ENCODE measurements around the gene SUPV3L1.
"Not testable (repeated sequence)": the region's sequence is repeated elsewhere in the genome, so short reads cannot be mapped to it uniquely, and the experiment has no call there.

The SUPV3L1 gene

DNA sequence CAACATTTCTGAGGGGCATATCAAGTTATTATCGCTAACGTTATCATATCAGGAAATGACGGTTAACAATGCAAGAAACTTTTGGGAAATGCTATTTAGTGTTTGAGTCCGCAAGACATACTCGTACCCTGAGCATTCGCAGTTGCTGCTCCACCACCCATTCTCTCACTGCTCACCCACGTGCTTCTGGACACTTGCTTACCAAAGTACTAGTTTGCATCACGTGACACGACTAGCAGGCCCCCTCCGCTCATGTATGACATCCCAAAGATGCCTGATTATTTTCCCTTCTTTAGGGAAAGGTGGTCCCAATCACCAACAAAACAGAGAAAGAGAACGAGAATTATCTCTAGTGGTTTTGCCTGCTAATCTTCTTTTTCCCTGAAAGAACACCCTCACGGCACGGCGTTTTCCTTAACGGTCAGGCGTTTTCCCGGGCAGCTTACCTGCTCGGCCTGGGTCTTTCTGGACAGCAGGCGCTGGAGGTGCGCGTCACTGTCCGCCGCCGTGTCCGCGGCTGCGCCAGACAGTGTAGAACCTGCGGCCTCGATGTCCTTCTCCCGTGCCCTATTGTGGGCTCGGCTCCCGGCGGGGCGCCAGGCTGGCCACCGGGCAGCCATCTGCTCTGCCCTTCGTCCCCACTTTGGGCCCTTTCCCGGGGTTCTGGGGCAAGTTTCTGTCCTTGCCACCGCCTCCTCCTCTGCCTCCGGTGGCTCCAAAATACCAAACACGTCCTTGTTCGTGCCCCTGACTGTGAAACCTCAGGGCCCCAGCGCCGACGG lies at the start of gene SUPV3L1:
Gene SUPV3L1 (plus strand): TSS at position 492 of the 782 bp plus-strand sequence. CDS start 58 bp downstream, at position 550.
- FAIRE-seq (peak; percentile 71), DNase-seq (ENCODE audit: low spot score) (peak; percentile 95)

- FAIRE-seq (no peak), DNase-seq (ENCODE audit: low spot score) (no peak)
These were observed 49.8 kb upstream of the SUPV3L1 start for GRCh38 chr10:69130251-69130650.

DNA sequence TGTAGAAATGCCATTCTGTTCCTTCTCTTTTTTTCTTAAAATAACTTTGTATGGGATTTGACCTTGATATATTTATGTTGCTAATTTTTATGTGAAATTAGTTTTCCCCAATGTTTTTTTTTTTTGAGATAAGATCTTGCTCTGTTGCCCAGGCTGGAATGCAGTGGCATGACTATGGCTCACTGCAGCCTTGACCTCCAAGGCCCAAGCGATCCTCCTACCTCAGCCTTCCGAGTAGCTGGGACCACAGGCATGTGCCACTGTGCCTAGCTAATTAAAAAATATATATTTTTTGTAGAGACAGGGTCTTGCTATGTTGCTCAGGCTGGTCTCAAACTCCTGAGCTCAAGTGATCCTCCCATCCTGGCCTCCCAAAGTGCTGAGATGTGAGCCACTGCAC lies 40.1 kb upstream of the SUPV3L1 start:
- FAIRE-seq: no peak

DNA sequence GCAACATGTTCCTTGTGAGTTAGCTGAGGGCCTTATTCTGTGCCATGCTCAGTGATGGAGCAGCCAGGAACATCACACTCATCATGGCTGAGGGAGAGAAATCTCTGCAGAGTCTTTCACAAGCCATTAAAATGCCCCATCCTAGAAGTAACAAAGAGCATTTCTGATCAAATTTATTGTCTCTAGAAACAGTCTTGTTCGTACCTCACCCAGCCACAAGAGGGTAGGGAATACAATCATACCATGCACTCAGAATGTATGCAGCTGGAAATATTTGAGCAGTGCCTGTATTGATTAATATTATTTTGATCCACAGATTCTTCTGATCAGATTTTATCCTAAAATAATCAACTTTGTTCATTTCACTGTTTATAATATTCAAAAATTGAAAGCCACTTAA lies 38.7 kb upstream of the SUPV3L1 start:
- no peak for DNase-seq (ENCODE audit: low spot score)
- FAIRE-seq: no peak

More for the DNA sequence above, 40.1 kb upstream of the SUPV3L1 start:
- no peak for DNase-seq (ENCODE audit: low spot score)

DNA sequence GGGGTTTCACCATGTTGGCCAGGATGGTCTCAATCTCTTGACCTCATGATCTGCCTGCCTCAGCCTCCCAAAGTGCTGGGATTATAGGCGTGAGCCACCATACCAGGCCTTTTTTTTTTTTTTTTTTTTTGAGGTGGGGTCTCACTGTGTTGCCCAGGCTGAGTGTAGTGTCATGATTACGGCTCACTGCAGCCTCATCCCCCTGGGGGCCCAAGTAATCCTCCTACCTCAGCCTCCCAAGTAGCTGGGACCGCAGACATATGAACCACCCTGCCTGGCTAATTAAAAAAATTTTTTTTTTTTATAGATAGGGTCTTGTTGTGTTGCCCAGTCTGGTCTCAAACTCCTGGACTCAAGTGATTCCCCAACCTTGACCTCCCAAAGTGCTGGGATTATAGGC lies 38.0 kb upstream of the SUPV3L1 start:
- DNase-seq (ENCODE audit: low spot score); FAIRE-seq: not testable (repeated sequence)

- FAIRE-seq (no peak), DNase-seq (ENCODE audit: low spot score) (no peak)
These were observed 37.1 kb upstream of the SUPV3L1 start for GRCh38 chr10:69142983-69143382.

GRCh38 chr10:69145329-69145728 lies 34.7 kb upstream of the SUPV3L1 start:
- no peak for FAIRE-seq
- no peak for DNase-seq (ENCODE audit: low spot score)

- DNase-seq (ENCODE audit: low spot score) (no peak), FAIRE-seq (no peak)
These were observed 34.2 kb upstream of the SUPV3L1 start for GRCh38 chr10:69145864-69146263.

DNA sequence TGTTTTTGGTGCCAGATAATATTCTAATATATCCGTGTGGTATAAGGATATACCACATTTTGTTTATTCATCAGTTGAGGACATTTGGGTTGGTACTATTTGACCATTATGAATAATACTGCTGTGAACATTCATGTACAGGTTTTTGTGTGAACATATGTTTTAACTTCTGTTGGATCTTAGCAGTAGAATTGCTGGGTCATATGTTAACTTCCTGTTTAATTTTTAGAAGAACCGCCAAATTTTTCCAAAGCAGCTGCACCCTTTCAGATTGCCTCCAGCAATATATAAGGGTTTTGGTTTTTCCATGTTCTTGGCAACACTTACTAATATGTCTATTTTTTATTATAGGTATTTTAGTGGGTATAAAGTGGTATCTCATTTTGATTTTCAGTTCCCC lies 33.3 kb upstream of the SUPV3L1 start:
- DNase-seq (ENCODE audit: low spot score): no peak
- FAIRE-seq: no peak

DNA sequence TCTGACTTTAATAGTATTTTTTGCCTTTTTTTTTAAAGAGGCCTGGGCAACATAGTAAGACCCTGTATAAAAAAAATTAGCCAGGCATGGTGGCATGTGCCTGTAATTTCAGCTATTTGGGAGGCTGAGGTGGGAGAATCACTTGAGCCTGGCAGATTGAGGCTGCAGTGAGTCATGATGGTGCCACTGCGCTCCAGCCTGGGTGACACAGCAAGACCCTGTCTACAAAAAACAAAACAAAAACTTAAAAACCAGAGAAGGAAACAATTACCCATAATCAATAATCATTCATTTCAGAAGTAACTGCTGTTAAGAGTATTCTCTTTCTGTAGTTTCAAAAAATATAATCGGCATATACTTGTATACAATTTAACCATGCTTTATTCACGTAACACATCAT lies 28.1 kb upstream of the SUPV3L1 start:
- no peak for DNase-seq (ENCODE audit: low spot score)
- FAIRE-seq: no peak

DNA sequence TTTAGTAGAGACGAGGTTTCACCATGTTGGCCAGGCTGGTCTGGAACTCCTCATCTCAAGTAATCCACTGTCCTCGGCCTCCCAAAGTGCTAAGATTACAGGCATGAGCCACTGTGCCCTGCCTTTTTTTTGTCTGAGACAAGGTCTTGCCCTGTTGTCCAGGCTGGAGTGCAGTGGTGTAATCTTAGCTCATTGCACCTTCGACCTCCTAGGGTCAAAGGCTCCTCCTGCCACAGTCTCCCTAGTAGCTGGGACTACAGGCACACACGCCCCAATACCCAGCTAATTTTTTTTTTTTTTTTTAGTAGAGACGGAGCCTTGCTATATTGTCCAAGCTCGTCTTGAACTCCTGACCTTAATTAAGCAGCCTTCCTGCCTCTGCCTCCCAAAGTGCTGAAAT lies 26.8 kb upstream of the SUPV3L1 start:
- DNase-seq (ENCODE audit: low spot score) (no peak), FAIRE-seq (no peak)

DNA sequence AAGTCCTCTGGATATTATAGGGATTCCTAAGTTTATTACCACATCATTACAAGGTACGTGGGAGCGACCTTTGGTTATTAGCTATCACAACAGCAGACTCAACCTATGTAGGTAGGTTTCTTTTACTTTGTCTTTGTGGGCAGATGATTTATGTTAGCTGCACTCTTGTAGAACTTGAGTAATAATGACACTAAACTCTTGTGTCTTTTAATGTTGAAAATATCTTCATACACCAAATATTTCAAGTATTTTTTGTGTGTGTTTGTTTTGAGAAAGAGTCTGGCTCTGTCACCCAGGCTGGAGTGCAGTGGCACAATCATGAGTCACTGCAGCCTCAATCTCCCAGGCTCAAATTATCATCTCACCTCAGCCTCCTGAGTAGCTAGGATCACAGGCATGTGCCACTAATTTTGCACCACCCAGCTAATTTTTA lies 19.2 kb upstream of the SUPV3L1 start:
- DNase-seq (ENCODE audit: low spot score): peak; percentile 76

GRCh38 chr10:69168493-69168892 lies 11.5 kb upstream of the SUPV3L1 start:
- no peak for DNase-seq (ENCODE audit: low spot score)
- FAIRE-seq: no peak

More for the DNA sequence above, 19.2 kb upstream of the SUPV3L1 start:
- peak; percentile 30 for FAIRE-seq

DNA sequence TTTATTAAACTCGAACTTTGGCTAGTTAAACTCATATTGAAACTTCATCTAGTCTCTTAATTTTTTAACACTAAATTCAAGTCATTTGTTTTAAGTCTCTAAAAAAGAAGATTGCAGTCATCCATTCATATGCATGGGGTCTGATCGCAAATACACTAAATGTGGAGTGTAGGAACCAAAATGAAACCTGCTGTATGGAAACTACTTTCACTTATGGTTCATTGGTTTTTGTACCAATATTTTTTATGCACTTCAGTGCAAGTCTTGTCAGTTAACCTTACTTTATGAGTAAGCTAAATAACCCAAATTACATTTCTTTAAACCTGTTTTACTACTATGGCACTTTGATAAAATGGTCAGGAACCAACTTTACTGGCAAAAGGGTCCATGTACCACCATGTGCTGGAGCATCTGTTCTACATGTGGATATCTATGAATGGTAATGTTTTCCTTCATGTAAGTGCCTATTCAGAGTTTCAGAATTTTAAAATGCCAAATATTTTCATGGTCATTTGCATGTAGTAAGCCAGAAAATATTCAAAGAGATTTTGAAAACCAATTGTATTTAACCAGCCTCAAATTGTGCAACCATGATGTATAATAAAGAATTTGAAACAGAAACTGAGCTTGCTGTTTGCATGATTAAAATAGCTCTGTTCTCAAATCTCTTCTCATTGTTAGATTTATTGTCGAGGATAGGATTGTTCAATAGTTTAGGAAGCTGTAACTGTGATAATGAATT lies 7.6 kb upstream of the SUPV3L1 start:
- DNase-seq (ENCODE audit: low spot score) (no peak), FAIRE-seq (no peak)

DNA sequence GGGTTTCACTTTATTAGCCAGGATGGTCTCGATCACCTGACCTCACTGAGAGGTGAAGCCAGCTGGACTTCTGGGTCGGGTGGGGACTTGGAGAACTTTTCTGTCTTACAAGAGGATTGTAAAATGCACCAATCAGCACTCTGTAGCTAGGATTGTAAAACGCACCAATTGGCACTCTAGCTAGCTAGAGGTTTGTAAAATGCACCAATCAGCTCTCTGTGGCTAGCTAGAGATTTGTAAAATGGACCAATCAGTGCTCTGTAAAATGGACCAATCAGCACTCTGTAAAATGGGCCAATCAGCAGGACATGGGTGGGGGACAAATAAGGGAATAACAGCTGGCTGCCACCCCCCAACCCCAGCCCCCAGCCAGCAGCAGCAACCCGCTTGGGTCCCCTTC lies 4.7 kb upstream of the SUPV3L1 start:
- DNase-seq (ENCODE audit: low spot score); FAIRE-seq: not testable (repeated sequence)

DNA sequence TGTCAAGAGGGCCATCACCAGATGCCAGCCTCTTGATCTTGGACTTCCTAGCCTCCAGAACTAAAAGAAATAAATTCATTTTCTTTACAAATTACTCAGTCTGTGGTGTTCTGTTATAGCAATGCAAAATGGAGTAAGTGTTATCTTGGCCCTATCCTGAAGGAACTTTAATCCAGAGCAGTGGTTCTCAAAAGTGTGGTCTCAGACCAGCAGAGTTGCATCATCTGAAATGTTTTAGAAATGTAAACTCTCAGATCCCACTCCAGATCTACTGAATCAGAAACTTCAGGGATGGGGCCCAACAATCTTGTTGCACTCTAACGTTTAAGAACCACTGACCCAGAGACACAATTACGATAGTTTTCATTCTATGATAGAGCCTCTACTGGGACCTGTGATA lies 3.2 kb upstream of the SUPV3L1 start:
- no peak for FAIRE-seq
- no peak for DNase-seq (ENCODE audit: low spot score)

DNA sequence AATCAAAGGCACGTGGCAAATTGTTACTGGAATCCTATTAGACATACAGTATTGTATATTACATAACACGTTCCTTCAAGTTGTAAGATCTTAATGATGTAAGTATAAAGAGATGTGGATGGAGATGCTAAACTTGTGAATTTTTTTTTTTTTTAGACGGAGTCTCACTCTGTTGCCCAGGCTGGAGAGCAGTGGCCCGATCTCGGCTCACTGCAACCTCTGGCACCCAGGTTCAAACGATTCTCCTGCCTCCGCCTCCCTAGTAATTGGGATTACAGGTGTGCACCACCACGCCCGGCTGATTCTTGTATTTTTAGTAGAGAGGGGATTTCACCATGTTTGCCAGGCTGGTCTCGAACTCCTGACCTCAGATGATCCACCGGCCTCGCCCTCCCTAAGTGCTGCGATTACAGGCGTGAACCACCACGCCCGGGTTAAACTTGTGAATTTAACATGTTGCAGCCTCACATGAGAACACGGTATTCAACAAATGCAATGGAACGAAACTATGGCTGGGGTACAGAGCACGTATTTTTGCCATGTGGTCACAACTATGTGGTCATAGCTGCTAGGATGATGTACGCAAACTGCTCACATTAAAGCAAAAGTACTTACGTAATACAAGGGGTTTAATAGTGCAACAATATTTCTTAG lies 818 bp upstream of the SUPV3L1 start:
- no peak for FAIRE-seq
- no peak for DNase-seq (ENCODE audit: low spot score)

DNA sequence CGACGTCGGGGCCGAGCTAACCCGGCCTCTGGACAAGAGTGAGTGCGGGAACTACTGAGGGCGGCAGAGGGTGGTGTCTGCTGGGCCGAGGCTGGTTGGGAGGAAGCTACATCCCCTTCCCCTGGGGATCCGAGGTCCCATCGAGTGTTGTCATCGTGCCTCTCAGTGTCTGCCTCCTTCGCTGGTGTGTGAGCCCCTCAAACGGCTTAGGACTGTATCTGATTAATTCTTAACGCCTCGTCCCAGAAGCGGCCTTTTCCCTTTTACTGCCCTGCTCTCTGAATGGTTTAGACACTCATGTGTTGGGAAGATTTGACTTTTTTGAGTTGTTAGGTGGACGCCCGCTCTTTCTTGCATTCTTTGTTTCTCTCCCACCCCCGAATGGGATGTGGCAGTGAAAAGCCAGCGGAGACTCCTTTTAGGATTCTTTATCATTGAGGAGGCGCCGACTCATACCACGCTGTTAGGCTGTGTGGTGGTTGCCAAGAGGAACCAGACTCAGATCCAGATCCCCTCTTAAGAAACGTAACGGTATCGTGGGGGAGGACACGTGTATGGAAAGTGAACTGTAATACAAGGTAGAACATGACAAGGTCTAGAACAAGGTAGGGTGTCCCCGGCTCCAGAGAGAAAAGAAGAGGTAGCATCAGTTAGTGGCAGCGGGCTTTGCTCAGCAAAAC lies 631 bp downstream of the SUPV3L1 start:
- peak; percentile 34 for DNase-seq (ENCODE audit: low spot score)
- FAIRE-seq: no peak

DNA sequence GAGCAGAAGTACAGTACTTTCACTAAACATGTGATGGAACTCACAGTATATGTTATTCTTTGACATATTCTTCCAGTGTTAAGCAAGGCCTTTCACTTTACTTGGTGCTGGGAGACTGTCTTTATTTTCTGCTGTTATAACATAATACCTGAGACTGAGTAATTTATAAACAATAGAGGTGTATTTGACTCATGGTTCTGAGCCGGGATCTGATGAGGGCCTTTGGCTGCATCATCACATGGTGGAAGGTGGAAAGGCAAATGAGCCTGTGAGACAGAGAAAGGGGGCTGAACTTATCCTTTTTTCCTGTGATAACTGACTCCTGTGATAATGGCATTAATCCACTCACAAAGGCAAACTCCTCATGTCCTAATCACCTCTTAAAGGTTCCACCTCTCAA lies 1.4 kb downstream of the SUPV3L1 start:
- no peak for DNase-seq (ENCODE audit: low spot score)
- FAIRE-seq: no peak

GRCh38 chr10:69182005-69182404 lies 2.0 kb downstream of the SUPV3L1 start:
- DNase-seq (ENCODE audit: low spot score) (no peak), FAIRE-seq (no peak)

DNA sequence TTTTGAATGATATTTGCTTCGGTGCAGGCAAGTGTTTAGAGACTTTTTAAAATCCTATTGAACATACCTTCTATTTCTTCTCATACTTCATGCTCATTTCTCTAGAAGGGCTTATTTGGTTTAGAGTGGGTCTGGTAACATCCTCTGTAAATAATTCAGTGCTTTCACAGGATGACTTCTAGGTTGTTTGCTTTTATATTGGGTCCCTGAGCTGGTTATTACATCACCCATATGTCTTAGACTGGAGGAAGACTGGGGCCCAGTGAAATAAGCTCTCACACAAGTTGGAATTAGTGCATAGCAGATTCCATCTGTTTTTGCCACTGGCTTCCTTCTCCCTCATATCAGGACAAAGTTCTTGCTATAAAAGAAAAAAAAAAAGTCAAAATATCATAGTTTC lies 6.5 kb downstream of the SUPV3L1 start:
- no peak for DNase-seq (ENCODE audit: low spot score)
- FAIRE-seq: no peak

- DNase-seq (ENCODE audit: low spot score) (peak; percentile 38), FAIRE-seq (no peak)
These were observed 21.0 kb downstream of the SUPV3L1 start for GRCh38 chr10:69201045-69201444.
